Uterus (tissue), 2 donors: Measurements from ENCODE around the gene FANCE.

ENCODE experiments used
- POLR2A ChIP-seq, 2 donors: fragments of 450-650 bp; IDR thresholded peaks; one replicate each; pipeline ENCODE4 v1.6.1; 2016; ENCODE audit warnings: antibody characterized with exemption in 2 of 2, mild to moderate bottlenecking in 1 of 2, moderate library complexity in 1 of 2
- TF ChIP-seq, protein P1 (sequence below), 4 experiments: fragments of 200-600 bp in 2 of 4; fragments of 450-650 bp in 2 of 4; sonication (generic) in 2 of 4; IDR thresholded peaks; one replicate each; pipeline ENCODE4 v1.5.1; 2016 to 2019; ENCODE audit warnings: antibody characterized with exemption in 4 of 4, mild to moderate bottlenecking in 2 of 4, moderate library complexity in 1 of 4

DNA sequence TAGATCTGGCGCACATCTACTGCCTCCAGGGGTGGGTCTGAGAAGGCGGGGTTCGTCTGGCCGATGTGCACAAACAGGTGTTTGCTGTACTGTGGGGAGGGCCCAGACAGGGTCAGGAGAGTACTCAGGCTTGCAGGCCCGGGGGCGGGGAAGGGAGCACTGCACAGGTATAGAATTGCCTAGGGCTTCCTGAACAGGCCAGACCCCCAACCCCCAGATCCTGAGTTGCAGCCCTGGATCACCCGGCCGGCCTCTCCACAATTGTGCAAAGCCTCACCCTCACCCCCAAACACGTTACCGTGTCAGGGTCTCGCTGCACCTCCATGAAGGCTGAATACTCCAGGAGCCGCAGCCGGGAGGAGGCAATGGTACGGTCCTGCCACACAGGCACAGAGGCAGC lies 23.9 kb downstream of the FANCE start:
- TF ChIP-seq POLR2A (IDR thresholded peaks at IDR 0.05): no peak
- TF ChIP-seq, protein P1, sequence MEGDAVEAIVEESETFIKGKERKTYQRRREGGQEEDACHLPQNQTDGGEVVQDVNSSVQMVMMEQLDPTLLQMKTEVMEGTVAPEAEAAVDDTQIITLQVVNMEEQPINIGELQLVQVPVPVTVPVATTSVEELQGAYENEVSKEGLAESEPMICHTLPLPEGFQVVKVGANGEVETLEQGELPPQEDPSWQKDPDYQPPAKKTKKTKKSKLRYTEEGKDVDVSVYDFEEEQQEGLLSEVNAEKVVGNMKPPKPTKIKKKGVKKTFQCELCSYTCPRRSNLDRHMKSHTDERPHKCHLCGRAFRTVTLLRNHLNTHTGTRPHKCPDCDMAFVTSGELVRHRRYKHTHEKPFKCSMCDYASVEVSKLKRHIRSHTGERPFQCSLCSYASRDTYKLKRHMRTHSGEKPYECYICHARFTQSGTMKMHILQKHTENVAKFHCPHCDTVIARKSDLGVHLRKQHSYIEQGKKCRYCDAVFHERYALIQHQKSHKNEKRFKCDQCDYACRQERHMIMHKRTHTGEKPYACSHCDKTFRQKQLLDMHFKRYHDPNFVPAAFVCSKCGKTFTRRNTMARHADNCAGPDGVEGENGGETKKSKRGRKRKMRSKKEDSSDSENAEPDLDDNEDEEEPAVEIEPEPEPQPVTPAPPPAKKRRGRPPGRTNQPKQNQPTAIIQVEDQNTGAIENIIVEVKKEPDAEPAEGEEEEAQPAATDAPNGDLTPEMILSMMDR (IDR thresholded peaks at IDR 0.05): no peak
